Measurements from ENCODE around the gene MAN2A1.
"Not testable (repeated sequence)": the region's sequence is repeated elsewhere in the genome, so short reads cannot be mapped to it uniquely, and the experiment has no call there.

Gene MAN2A1

DNA sequence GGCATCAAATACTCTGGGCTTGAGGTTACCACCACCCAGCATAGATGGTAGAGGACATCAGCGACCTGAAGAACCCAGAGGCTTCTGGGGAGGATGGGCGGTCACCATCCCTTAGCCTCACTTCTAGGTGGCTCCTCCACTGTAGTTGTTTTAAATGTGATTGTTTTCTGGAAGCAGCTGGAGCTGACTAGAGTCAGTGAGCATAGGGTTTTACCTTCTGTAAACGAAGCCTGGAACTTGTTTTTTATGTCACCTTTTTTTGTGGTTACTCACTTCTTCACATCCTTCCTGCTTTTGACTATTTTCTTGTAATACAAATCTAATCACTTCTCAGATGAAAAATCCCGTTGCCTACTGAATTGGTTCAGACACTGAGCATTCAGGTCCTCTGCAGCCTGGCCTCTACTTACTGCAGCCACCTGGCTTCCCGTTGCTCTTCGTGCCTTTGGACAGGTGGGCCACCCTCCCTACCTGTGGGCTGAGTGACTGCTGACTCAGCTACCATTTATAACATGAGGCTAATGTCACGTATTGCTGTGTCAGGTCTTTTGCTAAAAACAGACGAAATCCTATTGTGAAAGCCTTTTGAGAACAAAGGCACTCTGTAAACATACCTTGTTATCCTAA, 167.8 kb downstream of the MAN2A1 start:
- DNase-seq (ENCODE audit: low read depth in 1 of 2, low spot score in 1 of 2): no peak

DNA sequence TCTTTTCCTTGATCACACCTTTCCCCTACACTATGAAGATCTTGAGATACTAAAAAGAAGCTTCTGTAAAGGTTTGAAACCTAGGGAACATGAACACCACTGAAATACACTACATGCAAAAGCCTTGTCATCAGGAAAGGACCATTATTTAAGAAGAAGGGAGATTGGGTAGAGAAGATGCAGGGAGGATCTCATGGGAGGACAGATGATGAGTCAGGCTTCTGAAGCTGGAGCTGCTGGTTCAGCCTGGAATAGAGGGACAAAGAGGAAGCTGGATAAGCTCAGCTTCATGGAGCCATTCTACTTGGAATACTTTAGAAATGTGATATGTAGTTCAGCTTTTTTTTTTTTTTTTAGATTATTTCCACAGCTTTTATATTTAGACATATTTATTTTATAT, 169.8 kb downstream of the MAN2A1 start:
- DNase-seq (ENCODE audit: low read depth in 1 of 2, low spot score in 1 of 2): no peak

DNA sequence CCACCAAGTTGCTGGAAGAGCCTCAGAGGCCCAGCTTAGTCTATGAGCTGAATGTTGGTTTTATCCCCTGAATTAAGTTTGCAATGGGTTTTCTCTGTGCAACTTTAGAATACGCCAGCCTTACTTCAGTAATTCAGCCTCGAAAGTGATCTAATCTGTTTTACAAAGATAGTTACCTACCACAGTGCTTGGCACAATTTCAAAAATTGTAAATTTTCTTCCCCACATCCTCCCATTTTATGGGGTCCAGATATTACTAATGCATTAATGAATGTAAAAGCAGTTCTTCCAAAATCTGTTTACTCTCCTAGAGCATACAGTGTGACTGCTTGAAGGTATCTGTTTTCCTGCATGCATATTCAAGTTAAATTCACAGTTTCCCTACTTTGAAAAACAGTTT, 172.6 kb downstream of the MAN2A1 start:
- DNase-seq (ENCODE audit: low read depth in 1 of 2, low spot score in 1 of 2): no peak

DNA sequence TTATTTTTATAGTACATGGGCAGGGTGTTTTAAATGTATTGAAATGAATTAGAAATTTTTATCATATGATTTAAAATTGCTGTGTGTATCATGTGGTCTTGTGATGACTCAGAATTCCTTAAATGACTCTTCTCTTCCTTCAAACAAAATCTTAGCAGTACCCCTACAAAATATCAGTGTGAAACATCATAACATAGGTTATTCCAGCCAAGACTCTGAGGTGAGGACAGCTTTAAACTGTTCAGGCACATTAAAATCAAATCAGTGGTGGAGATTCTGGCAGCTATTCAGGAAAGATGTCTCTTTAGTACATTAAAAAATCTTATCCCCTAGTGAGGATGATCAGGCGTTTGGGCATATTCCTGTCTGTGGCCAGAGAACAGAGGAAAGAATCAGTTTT, 174.0 kb downstream of the MAN2A1 start:
- no peak for DNase-seq (ENCODE audit: low read depth in 1 of 2, low spot score in 1 of 2)

DNA sequence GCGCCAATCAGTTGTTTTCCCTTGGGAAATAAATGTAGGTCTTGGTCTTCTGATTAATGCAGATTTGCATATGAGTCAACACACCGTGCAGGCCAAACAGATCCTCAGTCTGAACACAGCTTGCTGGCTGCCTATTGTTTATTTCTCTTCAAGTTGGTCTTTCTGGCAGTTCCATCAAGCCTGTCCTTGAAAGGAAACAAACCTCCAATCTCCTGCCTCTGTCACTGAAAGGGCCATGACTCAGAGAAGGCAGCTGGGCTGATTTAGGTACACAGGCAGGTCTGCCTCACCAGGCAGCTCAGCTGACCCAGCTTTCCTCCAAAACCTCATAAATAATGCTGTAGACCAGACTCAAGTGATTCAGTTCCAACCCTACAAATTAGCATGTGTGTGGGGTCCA, 175.9 kb downstream of the MAN2A1 start:
- DNase-seq (ENCODE audit: low read depth in 1 of 2, low spot score in 1 of 2): no peak

DNA sequence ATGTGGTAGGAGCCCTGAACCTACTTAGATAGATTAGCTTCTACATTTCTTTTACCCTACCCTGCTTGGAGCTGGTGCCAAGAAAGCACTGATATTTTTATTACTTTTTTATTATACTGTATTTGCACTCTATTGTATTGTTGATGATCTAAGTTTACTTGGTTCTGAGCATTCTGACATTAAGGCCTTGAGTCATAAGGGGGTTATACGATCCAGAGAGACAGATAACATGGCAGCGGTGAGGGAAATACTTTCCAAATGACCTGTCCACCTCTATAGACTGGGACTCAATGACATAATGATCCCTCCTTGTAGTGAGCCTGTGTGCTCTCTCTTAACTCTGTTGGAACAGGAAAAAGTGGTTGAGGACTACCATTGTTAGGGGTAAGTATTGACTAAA, 176.3 kb downstream of the MAN2A1 start:
- DNase-seq (ENCODE audit: low read depth in 1 of 2, low spot score in 1 of 2): no peak

DNA sequence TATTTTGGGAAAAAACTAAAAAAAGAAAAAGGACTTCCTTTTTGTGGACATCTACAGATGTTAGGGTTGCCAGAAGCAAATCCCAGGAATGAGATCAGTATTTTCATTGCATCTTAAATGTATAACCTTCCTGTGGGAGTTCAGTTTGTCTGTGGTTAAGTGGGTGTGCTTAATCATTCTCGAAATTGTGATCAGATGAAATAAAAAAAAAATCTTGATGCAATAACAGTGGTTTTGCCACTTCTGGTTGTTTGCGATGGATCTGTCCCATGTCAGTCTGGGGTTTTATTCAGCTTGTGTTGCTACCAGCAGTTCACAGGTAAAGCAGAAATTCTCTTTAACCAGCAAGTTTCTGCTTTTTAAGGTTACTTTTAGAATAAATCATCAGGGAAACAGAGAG, 179.0 kb downstream of the MAN2A1 start:
- no peak for DNase-seq (ENCODE audit: low read depth in 1 of 2, low spot score in 1 of 2)

DNA sequence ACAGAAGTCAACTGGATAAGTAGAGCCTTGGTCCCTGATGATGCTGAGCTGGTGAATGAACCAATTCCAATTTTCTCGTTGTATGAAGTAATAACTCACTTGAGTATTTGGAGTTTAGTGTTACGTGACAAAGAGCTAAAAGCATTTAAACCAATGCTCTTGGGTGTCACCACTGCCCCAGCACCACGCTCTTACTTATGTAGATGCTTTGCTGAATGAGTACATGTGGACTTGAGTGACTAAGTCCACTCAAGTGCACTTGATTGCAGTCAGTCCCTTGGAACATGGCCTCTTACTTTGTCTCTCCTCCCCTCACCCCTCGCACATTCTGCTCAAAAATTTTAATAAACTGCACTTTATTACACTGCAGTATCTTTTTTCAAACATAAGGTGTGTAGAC, 184.0 kb downstream of the MAN2A1 start:
- no peak for DNase-seq (ENCODE audit: low read depth in 1 of 2, low spot score in 1 of 2)

DNA sequence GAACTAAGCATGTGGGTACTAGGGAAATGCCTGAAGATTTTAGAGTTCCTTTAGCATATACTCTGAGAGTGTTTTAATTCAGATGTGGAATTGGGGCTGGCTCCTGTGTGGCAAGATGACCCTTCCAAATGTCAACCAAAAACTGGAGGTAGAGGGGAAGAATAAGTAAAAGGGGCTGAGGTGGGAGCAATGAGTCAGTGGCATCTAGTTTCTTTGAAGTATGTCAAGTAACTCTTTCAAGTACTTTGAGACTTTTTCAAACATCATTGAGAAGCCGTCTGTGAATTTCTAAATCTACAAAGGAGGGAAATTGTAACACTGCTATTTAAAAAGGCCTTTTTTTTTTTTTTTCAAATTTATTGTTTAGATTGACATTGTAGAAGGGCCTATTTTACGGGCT, 184.4 kb downstream of the MAN2A1 start:
- no peak for DNase-seq (ENCODE audit: low read depth in 1 of 2, low spot score in 1 of 2)

DNA sequence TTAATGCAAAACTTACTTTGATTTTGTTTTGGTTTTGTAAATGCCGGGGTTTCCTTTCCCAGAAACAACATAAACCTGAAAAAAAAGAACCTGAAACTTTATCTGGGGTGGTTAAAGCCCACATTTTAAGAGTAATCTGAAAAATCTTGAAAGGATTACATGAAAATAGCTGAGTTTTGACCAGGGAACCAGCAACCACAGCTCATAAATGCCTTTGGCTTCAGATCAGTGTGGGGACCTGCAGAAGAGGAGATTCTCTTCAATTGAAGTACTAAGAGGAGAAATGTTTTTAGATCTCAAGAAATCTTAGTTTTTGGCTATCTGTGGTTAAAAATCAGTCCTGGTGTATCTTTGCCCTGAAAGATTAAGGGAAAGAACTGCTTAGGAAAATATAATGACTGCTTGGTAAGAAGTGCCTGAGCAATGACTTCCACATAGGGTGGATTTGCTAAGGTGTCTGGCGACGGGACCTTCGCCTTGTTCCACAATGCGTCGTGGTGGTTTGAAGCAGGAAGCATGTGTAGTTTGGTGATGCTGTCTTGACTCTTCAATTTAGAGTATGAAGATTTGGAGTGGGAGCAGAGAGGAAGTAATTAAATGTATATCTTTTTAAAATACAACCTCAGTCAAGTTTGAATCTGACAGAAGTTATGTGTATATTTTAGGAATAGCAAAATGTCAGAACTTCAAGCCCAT, 186.5 kb downstream of the MAN2A1 start:
- no peak for DNase-seq (ENCODE audit: low read depth in 1 of 2, low spot score in 1 of 2)

DNA sequence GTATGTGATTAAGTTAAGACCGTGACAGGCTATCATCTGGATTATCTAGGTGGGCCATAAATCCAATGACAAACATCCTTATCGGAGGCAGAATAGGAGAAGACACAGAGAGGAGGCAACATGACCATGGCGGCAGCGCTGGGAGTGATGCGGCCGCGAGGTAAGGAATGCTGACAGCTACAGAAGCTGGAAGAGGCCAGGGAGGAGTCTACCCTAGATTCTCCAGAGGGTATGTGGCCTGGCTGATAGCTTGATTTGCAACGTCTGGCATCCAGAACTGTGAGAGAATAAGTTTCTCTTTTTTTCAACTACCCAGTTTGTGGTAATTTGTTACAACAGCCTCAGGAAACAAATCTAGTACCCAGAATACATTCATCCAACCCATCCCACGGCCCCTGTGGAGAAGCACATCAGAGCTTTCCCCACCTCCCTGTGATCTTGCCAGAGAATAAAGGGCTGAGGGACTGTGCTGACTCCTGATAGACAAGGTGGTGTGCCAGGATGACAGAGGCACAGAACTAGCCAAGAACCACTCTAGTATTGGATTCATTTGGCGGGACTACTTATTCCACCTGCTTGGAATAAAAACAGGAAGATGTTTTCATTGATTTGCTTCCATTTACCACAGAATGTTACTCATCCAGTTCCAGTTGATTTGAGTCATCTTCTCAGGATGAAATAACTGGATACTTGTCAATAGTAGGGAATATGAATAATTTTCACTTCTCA, 187.4 kb downstream of the MAN2A1 start:
- DNase-seq (ENCODE audit: low read depth in 1 of 2, low spot score in 1 of 2): no peak

DNA sequence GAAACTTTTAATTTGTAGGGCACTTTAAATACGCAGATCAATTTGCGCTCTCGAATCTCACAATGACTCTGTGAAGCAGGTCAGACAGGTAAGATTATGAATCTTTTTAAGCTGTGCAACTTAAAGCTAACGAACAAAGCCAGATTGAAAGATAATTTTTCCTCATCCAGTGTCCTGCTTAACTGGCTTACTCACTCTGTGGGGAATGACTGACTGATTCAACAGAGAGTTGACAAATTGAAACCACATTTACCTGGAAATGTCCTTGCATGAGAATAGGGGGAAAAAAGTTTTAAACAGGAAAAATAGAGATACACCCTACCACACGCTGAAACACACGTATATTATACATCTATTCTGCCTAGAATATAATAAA, 187.9 kb downstream of the MAN2A1 start:
- DNase-seq (ENCODE audit: low read depth in 1 of 2, low spot score in 1 of 2): no peak

DNA sequence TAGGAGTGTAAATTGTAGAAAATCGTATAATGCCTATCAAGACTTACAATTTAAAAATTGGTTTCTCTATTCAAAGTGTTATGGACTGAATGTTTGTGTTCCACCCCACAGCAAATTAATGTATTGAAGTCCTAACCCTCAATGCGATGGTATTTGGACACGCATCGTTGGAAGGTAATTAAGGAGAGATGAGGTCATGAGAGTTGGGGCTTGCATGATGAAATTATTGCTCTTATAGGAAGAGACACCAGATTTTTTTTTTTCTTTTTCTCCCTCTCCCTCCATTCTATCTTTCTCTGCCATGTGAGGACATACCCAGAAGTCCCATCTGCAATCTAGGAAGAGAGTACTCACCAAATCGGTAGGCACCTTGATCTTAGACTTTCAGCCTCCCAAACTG, 189.2 kb downstream of the MAN2A1 start:
- no peak for DNase-seq (ENCODE audit: low read depth in 1 of 2, low spot score in 1 of 2)

DNA sequence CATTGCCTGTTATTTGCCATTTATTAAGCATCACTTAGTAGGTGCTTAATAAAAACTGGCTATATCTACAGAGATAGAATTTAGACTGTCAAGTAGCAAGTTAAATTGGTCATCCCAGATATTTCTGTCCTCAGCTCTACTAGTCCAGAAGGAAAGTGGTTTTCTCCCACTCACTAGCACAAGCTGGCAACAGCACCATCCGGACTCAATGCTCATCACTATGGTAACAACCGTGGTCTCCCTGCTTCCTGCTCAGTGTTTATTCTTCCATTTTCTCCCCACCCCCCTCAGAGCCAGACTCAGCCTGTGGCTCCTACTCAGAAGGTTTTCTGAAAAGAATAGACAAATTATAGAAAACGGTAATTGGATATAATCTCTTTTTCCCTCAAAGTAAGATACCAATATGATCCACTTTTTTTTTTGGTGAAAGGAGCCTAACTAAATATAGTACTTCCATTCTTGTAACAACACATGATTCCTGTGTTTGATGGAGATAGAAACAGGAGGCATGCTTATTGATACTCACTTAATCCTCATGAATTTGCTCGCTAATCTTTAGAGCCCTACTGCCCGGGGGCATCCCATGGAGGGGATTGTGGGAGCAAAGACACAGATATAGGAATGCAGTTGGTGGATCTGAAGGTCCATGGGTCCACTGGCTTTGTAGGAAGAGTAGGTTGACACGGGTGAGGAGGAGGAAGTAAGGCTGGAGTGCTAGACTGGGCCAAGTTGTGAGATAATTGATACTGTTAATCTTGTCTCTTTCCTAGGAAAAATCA, 191.4 kb downstream of the MAN2A1 start:
- DNase-seq (ENCODE audit: low read depth in 1 of 2, low spot score in 1 of 2): no peak

DNA sequence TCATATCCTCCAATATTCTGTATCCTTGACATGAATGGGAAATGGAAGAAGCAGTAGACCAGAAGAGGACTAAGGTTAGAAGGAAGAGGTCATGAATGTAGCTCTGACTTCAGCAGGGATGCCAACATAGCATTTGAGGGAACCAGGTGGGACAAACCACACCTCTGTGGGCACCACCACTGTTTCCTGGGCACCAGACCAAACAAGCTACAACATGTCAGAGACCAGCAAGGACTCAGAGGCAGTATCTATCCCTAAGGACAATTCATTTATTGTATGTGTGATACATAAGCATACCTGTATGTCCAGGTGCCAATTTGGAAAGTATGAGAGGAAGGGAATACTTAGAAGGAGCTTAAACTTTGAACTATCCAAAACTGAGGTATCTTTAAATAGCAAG, 192.8 kb downstream of the MAN2A1 start:
- no peak for DNase-seq (ENCODE audit: low read depth in 1 of 2, low spot score in 1 of 2)

DNA sequence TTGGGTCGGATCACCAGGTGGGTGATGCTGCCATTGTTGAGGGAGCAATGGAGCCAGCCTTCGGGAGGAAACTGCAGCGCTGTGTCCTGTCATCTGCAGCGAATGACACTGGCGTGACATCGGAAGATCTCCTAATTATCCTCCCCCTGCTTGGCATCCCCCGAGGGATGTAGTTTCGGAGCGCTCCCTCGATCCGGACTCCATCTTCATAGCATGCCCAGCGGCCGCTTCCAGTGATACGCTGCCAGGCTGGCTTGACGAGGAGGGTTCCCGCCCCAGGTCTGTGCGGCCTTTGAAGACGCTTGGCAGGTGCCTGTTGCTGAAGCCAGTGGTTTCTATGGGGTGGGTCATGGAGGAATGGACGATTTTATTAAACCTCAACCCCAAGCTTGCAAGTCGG, 194.9 kb downstream of the MAN2A1 start:
- no peak for DNase-seq (ENCODE audit: low read depth in 1 of 2, low spot score in 1 of 2)

DNA sequence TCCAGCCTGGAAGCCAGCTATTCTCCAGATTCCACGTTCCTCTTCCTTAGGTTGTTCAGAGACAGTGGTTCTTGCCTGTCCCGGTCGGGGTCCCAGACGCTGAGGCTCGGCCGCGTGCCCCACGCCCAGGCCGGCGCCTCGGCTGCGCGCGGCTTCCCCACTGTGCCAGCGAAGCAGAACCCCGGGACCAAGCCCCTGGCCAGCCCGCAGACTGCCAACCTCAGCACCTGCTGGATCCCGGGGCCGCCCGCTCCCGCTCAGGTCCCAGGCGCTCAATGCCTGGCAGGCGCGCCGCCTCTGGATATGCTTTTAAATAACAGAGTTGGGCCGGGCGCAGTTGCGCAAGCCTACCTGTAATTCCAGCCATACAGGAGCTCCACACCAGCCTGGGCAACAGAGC, 195.5 kb downstream of the MAN2A1 start:
- no peak for DNase-seq (ENCODE audit: low read depth in 1 of 2, low spot score in 1 of 2)

DNA sequence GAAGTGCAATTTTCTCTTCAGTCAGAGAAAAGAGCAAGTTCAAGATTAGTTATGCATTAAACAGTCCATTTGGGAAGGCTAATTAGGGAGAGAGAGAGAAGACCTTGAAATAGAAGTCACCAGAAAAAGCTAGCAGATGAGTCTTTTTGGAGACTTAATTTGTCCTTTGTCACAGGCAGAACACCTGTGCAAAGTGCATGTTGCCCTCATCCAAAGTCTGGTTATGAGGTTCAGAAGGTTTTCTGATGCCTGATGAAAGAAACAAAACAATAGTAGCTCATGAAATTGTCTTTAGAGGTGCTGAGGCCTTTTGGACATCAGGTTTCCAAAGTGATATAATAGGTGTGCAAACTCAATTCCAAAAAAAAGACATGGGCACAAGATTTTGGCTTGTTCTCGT, 199.3 kb downstream of the MAN2A1 start:
- no peak for DNase-seq (ENCODE audit: low read depth in 1 of 2, low spot score in 1 of 2)

DNA sequence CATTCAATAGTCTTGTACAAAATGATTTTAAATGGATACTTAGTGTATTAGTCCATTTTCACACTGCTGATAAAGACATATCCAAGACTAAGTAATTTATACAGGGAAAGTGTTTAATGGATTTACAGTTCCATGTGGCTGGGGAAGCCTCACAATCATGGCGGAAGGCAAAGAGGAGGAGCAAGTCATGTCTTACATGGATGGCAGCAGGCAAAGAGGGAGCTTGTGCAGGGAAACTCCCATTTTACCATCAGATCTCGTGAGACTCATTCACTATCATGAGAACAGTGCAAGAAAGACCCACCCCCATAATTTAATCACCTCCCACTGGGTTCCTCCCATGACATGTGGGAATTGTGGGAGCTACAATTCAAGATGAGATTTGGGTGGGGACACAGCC, 203.5 kb downstream of the MAN2A1 start:
- DNase-seq (ENCODE audit: low read depth in 1 of 2, low spot score in 1 of 2): not testable (repeated sequence)

DNA sequence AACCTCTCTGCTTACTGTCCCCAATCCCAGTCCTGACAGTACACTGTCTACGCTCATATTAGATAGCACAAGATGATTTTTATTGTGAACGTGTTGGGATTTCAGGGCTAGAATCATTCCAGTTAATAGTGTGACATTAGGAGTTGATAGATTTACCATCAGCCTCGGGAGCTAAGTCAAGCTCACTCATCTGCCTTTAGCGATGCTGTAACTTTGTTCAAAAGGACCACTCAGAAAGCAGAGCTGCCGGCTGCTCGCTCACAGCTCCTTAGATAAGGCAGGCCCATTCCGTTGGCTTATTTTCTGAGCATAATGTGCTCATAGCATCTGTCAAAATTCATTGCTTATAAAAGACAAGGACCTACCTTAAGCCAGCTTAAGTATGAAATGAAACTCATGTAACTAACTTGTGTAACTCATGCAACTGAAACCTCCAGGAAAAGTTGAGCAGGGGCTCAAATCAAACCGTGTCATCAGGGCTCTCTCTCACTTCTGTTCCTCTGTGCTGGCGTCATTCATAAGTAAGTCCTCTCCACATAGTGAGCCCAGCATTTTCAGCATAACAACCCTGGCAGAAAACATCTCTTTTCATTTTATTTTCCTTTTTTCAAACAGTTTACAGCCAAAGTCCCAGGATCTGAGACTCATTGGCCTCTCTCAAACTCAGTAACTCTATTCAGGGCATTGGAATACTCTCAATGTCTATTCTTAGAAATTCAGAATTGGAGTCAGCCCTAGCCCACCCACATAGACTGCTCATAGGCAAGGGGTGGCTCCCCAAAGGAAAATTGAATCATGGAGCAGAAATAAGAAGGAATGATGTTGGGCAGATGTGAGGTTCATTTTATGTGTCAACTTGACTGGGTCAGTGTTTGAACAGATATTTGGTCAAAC, 208.8 kb downstream of the MAN2A1 start:
- DNase-seq (ENCODE audit: low read depth in 1 of 2, low spot score in 1 of 2): no peak

DNA sequence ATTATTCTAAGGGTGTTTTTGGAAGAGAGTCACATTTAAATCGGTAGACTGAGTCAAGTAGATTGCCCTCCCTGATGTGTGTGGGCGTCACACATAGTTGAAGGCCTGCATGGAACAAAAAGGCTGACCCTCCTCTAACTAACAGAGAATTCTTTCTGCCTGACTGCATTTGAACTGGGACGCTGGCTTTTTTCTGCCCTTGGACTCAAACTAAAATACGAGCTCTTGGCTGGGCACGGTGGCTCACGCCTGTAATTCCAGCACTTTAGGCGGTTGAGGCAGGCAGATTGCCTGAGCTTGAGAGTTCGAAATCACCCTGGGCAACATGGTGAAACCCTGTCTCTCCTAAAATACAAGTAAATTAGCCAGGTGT, 209.4 kb downstream of the MAN2A1 start:
- DNase-seq (ENCODE audit: low read depth in 1 of 2, low spot score in 1 of 2): no peak

Measured in stimulated activated CD4-positive, alpha-beta T cell treated with anti-CD3 and anti-CD28 coated beads, Interleukin-15, amount 100 ng/mL, for 1 hour (primary cell).